ENCODE data around the gene LANCL3.

- TF ChIP-seq ZSCAN20 (CRISPR knock-in tag; IDR thresholded peaks at IDR 0.05): no peak
- no peak for TF ChIP-seq HDAC2 (IDR thresholded peaks at IDR 0.05)
- no peak for TF ChIP-seq CTCF (IDR thresholded peaks at IDR 0.05)
- TF ChIP-seq MAFK (IDR thresholded peaks at IDR 0.05; ENCODE audit: partially characterized antibody): no peak
- TF ChIP-seq EHMT2 (IDR thresholded peaks at IDR 0.05; ENCODE audit: low read depth): no peak
- TF ChIP-seq ELK1 (IDR thresholded peaks at IDR 0.05; ENCODE audit: low read depth, low read length): no peak
- TF ChIP-seq SMC3 (IDR thresholded peaks at IDR 0.05): no peak
Measured at GRCh38 chrX:37678574-37678973, 107.1 kb downstream of the LANCL3 start.
